NCI-H774 (cell line): ENCODE measurements around the gene NCDN.

Experiments used
- DNase-seq: peaks from one replicate; lab custom pipeline; 2025; lab: John Stamatoyannopoulos, UW

Gene NCDN

GRCh38 chr1:35555212-35555584 lies 2.4 kb upstream of the NCDN start:
- no peak for DNase-seq

DNA sequence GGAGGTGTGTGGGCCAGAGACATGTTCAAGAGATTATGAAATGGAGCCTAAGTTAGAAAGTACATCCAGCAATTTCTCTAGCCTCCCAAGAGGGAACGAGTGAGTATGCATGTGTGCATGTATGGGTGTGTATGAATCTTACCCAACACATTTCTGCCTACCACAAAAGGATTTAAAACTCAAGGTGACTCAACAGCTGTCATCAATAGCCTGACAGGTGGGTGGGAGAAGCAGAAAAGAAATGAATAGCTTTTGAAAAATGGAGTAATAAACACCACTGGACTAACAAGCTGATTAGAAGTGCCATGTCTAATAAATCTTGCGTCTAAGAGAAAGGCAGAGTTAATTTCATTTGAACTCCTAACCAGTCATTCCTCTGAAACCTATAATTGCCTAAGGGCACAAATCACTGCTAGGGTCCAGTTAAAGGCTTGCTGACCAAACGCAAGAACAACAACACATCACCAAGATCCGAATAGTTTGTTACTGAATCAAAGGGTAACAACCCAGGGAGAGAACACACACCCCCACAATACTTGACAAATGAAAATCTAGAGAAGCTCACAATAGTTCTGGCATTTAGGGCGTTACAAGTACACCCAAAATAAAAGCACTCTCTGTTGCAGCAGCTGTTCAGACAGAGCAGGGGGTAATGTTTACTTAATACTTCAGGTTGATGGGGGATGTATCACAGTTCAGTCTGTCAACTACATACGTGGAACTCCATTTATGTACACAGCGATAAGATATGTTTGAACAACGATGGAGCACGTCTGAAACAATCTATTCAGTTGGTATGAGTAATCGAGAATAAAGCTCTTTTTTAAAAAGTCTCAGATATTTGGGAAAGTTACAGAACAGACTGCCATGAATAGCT lies 1.8 kb upstream of the NCDN start:
- peak; percentile 97 for DNase-seq

GRCh38 chr1:35556484-35557117 lies 998 bp upstream of the NCDN start:
- DNase-seq: peak; percentile 71

GRCh38 chr1:35557118-35557610 lies 435 bp upstream of the NCDN start, which contains the start of gene KIAA0319L:
Gene KIAA0319L, minus strand, starts transcription at chr1:35557403. Its CDS starts 2,912 bp downstream, at chr1:35554491.
- peak; percentile 94 for DNase-seq

GRCh38 chr1:35558374-35559316 lies 1.0 kb downstream of the NCDN start:
- no peak for DNase-seq

- DNase-seq: no peak
Observed at GRCh38 chr1:35559317-35559944, 1.8 kb downstream of the NCDN start.

DNA sequence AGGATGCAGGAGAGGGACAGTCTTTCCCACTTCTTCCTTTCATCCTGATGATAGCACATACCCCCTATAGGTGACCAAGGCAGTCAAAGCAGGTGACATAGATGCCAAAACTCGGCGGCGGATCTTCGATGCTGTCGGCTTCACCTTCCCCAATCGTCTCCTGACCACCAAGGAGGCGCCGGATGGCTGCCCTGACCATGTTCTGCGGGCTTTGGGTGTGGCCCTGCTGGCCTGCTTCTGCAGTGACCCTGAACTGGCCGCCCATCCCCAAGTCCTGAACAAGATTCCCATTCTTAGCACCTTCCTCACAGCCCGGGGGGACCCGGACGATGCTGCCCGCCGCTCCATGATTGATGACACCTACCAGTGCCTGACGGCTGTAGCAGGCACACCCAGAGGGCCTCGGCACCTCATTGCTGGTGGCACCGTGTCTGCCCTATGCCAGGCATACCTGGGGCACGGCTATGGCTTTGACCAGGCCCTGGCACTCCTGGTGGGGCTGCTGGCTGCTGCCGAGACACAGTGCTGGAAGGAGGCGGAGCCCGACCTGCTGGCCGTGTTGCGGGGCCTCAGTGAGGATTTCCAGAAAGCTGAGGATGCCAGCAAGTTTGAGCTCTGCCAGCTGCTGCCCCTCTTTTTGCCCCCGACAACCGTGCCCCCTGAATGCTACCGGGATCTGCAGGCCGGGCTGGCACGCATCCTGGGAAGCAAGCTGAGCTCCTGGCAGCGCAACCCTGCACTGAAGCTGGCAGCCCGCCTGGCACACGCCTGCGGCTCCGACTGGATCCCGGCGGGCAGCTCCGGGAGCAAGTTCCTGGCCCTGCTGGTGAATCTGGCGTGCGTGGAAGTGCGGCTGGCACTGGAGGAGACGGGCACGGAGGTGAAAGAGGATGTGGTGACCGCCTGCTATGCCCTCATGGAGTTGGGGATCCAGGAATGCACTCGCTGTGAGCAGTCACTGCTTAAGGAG lies 2.9 kb downstream of the NCDN start:
- no peak for DNase-seq

- no peak for DNase-seq
Observed at GRCh38 chr1:35561297-35561971, 3.8 kb downstream of the NCDN start.

GRCh38 chr1:35561972-35562680 lies 4.5 kb downstream of the NCDN start:
- no peak for DNase-seq

- DNase-seq: no peak
Observed at GRCh38 chr1:35563166-35563565, 5.6 kb downstream of the NCDN start.

GRCh38 chr1:35564037-35564883 lies 6.7 kb downstream of the NCDN start:
- peak; percentile 79 for DNase-seq

DNA sequence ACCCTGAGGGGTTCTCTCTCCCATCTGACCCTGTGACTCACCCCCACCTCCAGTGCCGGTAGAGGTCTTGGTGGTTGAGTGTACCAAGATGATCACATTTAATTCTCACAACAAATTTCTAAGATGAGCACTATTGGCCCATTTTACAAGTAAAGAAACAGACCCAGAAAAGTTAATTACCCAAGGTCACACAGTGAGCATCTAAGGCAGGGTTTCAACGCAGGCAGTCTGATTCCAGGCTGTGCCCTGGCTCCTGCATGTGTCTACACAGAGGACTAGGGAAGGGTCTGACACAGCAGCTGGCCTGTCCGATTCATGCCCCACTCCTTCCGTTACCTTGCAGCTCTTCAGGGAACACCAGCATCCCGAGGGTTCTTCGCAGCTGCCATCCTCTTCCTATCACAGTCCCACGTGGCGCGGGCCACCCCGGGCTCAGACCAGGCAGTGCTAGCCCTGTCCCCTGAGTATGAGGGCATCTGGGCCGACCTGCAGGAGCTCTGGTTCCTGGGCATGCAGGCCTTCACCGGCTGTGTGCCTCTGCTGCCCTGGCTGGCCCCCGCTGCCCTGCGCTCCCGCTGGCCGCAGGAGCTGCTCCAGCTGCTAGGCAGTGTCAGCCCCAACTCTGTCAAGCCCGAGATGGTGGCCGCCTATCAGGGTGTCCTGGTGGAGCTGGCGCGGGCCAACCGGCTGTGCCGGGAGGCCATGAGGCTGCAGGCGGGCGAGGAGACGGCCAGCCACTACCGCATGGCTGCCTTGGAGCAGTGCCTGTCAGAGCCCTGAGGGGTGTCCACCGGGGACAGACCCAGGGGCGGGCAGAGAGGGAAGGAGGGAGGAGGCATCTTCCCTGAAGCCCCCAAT lies 7.5 kb downstream of the NCDN start:
- no peak for DNase-seq

GRCh38 chr1:35565742-35566133 lies 8.1 kb downstream of the NCDN start:
- DNase-seq: no peak

- no peak for DNase-seq
Observed at GRCh38 chr1:35567947-35568558, 10.5 kb downstream of the NCDN start.

DNA sequence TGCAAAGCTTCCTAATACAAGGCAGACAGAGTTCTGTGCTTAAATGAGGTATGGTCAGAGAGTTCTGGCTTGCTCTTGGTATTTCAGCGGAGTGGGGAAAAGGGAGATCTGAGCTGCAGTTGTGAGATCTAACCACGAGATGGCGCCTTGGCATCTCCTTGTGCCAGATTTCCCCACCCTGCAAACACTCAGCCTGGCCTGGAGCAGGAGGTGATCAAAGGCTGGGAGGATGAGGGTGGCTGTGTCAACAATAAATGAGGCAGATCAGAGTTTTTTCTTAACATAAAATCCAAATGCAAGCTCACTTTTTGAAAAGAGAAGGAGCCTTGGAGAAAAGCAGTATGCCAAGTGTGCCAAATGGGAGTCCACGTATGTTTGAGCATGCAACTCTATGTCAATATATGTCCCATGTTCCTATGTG lies 11.4 kb downstream of the NCDN start:
- DNase-seq: peak; percentile 66

- no peak for DNase-seq
Observed at GRCh38 chr1:35569936-35570335, 12.3 kb downstream of the NCDN start.
